ENCODE data around the gene HES5. TPM values are rescaled to one million over a fixed set of nuclear protein-coding genes. Genes with fewer than 3 reads are reported as not detected.

HES5 gene
- total RNA-seq, 6 donors from 2014 or later: 0.31 to 1.6 (median 0.92) TPM; not detected in 2

- Histone ChIP-seq H3K27me3 (peaks cover 0 to 23% (median 12%) of the 10 kb centered on the region in 4 donors), H3K4me3 (no peak overlapping the region), H3K27ac (peak overlapping the region in 1 of 4 donors; percentile 18), H3K36me3 (no peaks in the 10 kb centered on the region), H3K9me3 (no peaks in the 10 kb centered on the region), H3K4me1 (peaks cover 16 to 32% (median 31%) of the 10 kb centered on the region in 4 donors)
- peak; percentile 31 to 76 for ATAC-seq (ENCODE audit: low FRiP score in 2 of 2)
- WGBS, 2 donors: 41 to 56% methylated on average over 4 to 11 of the region's 18 CpGs
- TF ChIP-seq POLR2AphosphoS5 (IDR thresholded peaks at IDR 0.05): peak in 1 of 2 donors; percentile 25
- TF ChIP-seq CTCF (IDR thresholded peaks at IDR 0.05): no peak
- DNase-seq: peak; percentile 74 to 85
Observed at GRCh38 chr1:2534687-2535441, 4.8 kb upstream of the HES5 start.

GRCh38 chr1:2534315-2534686 lies 4.2 kb upstream of the HES5 start:
- DNase-seq (peak in 1 of 2 donors; percentile 56), ATAC-seq (ENCODE audit: low FRiP score in 2 of 2) (no peak)
- no peak for TF ChIP-seq POLR2AphosphoS5 (IDR thresholded peaks at IDR 0.05)
- no peak for TF ChIP-seq POLR2A (IDR thresholded peaks at IDR 0.05)
- TF ChIP-seq EP300 (IDR thresholded peaks at IDR 0.05): no peak
- no peak for TF ChIP-seq CTCF (IDR thresholded peaks at IDR 0.05)
- no peak overlapping the region for H3K4me3 ChIP-seq
- H3K9me3 ChIP-seq: no peaks in the 10 kb centered on the region
- peaks cover 0 to 27% (median 13%) of the 10 kb centered on the region in 4 donors for H3K27me3 ChIP-seq
- peaks cover 20 to 37% (median 33%) of the 10 kb centered on the region in 4 donors for H3K4me1 ChIP-seq
- WGBS, 2 donors: 19 to 44% methylated on average over 4 to 6 of the region's 7 CpGs
- peak overlapping the region in 1 of 4 donors; percentile 18 for H3K27ac ChIP-seq
- no peaks in the 10 kb centered on the region for H3K36me3 ChIP-seq

GRCh38 chr1:2533365-2533764 lies 3.3 kb upstream of the HES5 start:
- Histone ChIP-seq H3K36me3 (no peaks in the 10 kb centered on the region), H3K27me3 (peaks cover 0 to 32% (median 14%) of the 10 kb centered on the region in 4 donors), H3K4me3 (no peak overlapping the region), H3K4me1 (peaks cover 27 to 47% (median 42%) of the 10 kb centered on the region in 4 donors), H3K27ac (no peak overlapping the region), H3K9me3 (no peaks in the 10 kb centered on the region)
- no peak for TF ChIP-seq POLR2AphosphoS5 (IDR thresholded peaks at IDR 0.05)
- no peak for TF ChIP-seq CTCF (IDR thresholded peaks at IDR 0.05)
- no peak for TF ChIP-seq POLR2A (IDR thresholded peaks at IDR 0.05)
- no peak for TF ChIP-seq EP300 (IDR thresholded peaks at IDR 0.05)
- peak in 1 of 2 donors; percentile 49 for DNase-seq
- ATAC-seq (ENCODE audit: low FRiP score in 2 of 2): no peak
- WGBS, 2 donors: 81 to 82% methylated on average over 9 to 11 of the region's 11 CpGs

GRCh38 chr1:2532485-2533160 lies 2.6 kb upstream of the HES5 start:
- TF ChIP-seq CTCF (IDR thresholded peaks at IDR 0.05) (no peak), POLR2A (IDR thresholded peaks at IDR 0.05) (no peak), EP300 (IDR thresholded peaks at IDR 0.05) (no peak), POLR2AphosphoS5 (IDR thresholded peaks at IDR 0.05) (no peak)
- Histone ChIP-seq H3K4me3 (no peak overlapping the region), H3K27me3 (peaks cover 0 to 34% (median 15%) of the 10 kb centered on the region in 4 donors), H3K27ac (no peak overlapping the region), H3K36me3 (no peaks in the 10 kb centered on the region), H3K4me1 (peaks cover 27 to 53% (median 45%) of the 10 kb centered on the region in 4 donors), H3K9me3 (no peaks in the 10 kb centered on the region)
- WGBS, 2 donors: 72 to 87% methylated on average over 9 to 16 of the region's 23 CpGs
- ATAC-seq (ENCODE audit: low FRiP score in 2 of 2) (no peak), DNase-seq (peak in 1 of 2 donors; percentile 70)

Data from upper lobe of left lung (tissue), 6 donors.